ENCODE data around the gene MOSPD3. TPM values are rescaled to one million over a fixed set of nuclear protein-coding genes. Genes with fewer than 3 reads are reported as not detected.
"Not testable (repeated sequence)": the region's sequence is repeated elsewhere in the genome, so short reads cannot be mapped to it uniquely, and the experiment has no call there.

MOSPD3 gene
- total RNA-seq (2014; rRNA removed; shearing (Covaris generic)), result 10.9 and 11.0 TPM in 2 replicates

- H3K9me3 ChIP-seq (replicated peaks), result no peaks in the 10 kb centered on the region
- H3K27me3 ChIP-seq (replicated peaks), result no peaks in the 10 kb centered on the region
- peaks cover 9% of the 10 kb centered on the region for H3K36me3 ChIP-seq
- H3K4me3 ChIP-seq, result peak within 1 kb of the TSS; percentile 49
- H3K4me1 ChIP-seq (replicated peaks), result peaks cover 9% of the 10 kb centered on the region
- peak; percentile 98 to 99 for DNase-seq (ENCODE audit: low read depth in 1 of 2, low spot score in 2 of 2)
- H3K27ac ChIP-seq, result peak within 1 kb of the TSS; percentile 67
Measured at GRCh38 chr7:100611983-100612729, at the start of gene MOSPD3. Gene MOSPD3, plus strand, starts transcription at chr7:100612540. Its CDS starts 252 bp downstream, at chr7:100612792.

GRCh38 chr7:100563100-100563564, 49.2 kb upstream of the MOSPD3 start:
- peaks cover 41% of the 10 kb centered on the region for H3K36me3 ChIP-seq
- H3K4me3 ChIP-seq, result no peak overlapping the region
- H3K4me1 ChIP-seq (replicated peaks), result 0 out of 2 replicates have a peak, but pooled peaks cover 3% of the 10 kb centered on the region
- H3K9me3 ChIP-seq (replicated peaks), result no peaks in the 10 kb centered on the region
- no peak overlapping the region for H3K27ac ChIP-seq
- no peak for DNase-seq (ENCODE audit: low read depth in 1 of 2, low spot score in 2 of 2)
- H3K27me3 ChIP-seq (replicated peaks), result no peaks in the 10 kb centered on the region

- Histone ChIP-seq H3K4me3 (no peak overlapping the region), H3K27me3 (replicated peaks) (peaks cover under 1% of the 10 kb centered on the region; the same call in 1 of the 2 replicates), H3K27ac (no peak overlapping the region), H3K9me3 (replicated peaks) (no peaks in the 10 kb centered on the region), H3K36me3 (peaks cover 41% of the 10 kb centered on the region), H3K4me1 (replicated peaks) (0 out of 2 replicates have a peak, but pooled peaks cover 3% of the 10 kb centered on the region)
- peak; percentile 59 to 84 for DNase-seq (ENCODE audit: low read depth in 1 of 2, low spot score in 2 of 2)
Measured at GRCh38 chr7:100563809-100564400, 48.4 kb upstream of the MOSPD3 start.

GRCh38 chr7:100564405-100564804, 47.9 kb upstream of the MOSPD3 start:
- H3K4me1 ChIP-seq (replicated peaks); H3K9me3 ChIP-seq (replicated peaks); DNase-seq (ENCODE audit: low read depth in 1 of 2, low spot score in 2 of 2): not testable (repeated sequence)

GRCh38 chr7:100565133-100565571, 47.2 kb upstream of the MOSPD3 start:
- Histone ChIP-seq H3K9me3 (replicated peaks) (0 out of 2 replicates have a peak, but pooled peaks cover 3% of the 10 kb centered on the region), H3K4me3 (no peak overlapping the region), H3K27me3 (replicated peaks) (peaks cover 13% of the 10 kb centered on the region), H3K27ac (no peak overlapping the region), H3K4me1 (replicated peaks) (peaks cover 11% of the 10 kb centered on the region), H3K36me3 (peaks cover 38% of the 10 kb centered on the region)
- DNase-seq (ENCODE audit: low read depth in 1 of 2, low spot score in 2 of 2), result no peak

More at GRCh38 chr7:100564405-100564804, 47.9 kb upstream of the MOSPD3 start:
- not testable (repeated sequence) for H3K27me3 ChIP-seq (replicated peaks); H3K27ac ChIP-seq; H3K4me3 ChIP-seq
- H3K36me3 ChIP-seq, result peaks cover 41% of the 10 kb centered on the region

- H3K9me3 ChIP-seq (replicated peaks), result 0 out of 2 replicates have a peak, but pooled peaks cover 3% of the 10 kb centered on the region
- H3K36me3 ChIP-seq, result peaks cover 35% of the 10 kb centered on the region
Measured at GRCh38 chr7:100566018-100566531, 46.3 kb upstream of the MOSPD3 start.

GRCh38 chr7:100567031-100567730, 45.2 kb upstream of the MOSPD3 start:
- Histone ChIP-seq H3K27ac (no peak overlapping the region), H3K9me3 (replicated peaks) (0 out of 2 replicates have a peak, but pooled peaks cover 3% of the 10 kb centered on the region)
- DNase-seq (ENCODE audit: low read depth in 1 of 2, low spot score in 2 of 2), result no peak

More at GRCh38 chr7:100566018-100566531, 46.3 kb upstream of the MOSPD3 start:
- Histone ChIP-seq H3K4me1 (replicated peaks) (peaks cover 16% of the 10 kb centered on the region), H3K4me3 (no peak overlapping the region), H3K27ac (no peak overlapping the region), H3K27me3 (replicated peaks) (peaks cover 17% of the 10 kb centered on the region)
- no peak for DNase-seq (ENCODE audit: low read depth in 1 of 2, low spot score in 2 of 2)

GRCh38 chr7:100567751-100568175, 44.6 kb upstream of the MOSPD3 start:
- Histone ChIP-seq H3K4me1 (replicated peaks) (peaks cover 16% of the 10 kb centered on the region), H3K9me3 (replicated peaks) (0 out of 2 replicates have a peak, but pooled peaks cover 3% of the 10 kb centered on the region), H3K27me3 (replicated peaks) (peaks cover 17% of the 10 kb centered on the region), H3K36me3 (peaks cover 21% of the 10 kb centered on the region), H3K27ac (no peak overlapping the region), H3K4me3 (no peak overlapping the region)
- no peak for DNase-seq (ENCODE audit: low read depth in 1 of 2, low spot score in 2 of 2)

More at GRCh38 chr7:100567031-100567730, 45.2 kb upstream of the MOSPD3 start:
- peaks cover 17% of the 10 kb centered on the region for H3K27me3 ChIP-seq (replicated peaks)
- H3K4me1 ChIP-seq (replicated peaks), result peaks cover 16% of the 10 kb centered on the region
- no peak overlapping the region for H3K4me3 ChIP-seq
- peaks cover 27% of the 10 kb centered on the region for H3K36me3 ChIP-seq

- Histone ChIP-seq H3K27me3 (replicated peaks) (peaks cover 17% of the 10 kb centered on the region), H3K36me3 (peaks cover 16% of the 10 kb centered on the region), H3K4me3 (no peak overlapping the region), H3K4me1 (replicated peaks) (peaks cover 16% of the 10 kb centered on the region), H3K9me3 (replicated peaks) (0 out of 2 replicates have a peak, but pooled peaks cover 3% of the 10 kb centered on the region), H3K27ac (no peak overlapping the region)
- no peak for DNase-seq (ENCODE audit: low read depth in 1 of 2, low spot score in 2 of 2)
Measured at GRCh38 chr7:100568176-100568895, 44.0 kb upstream of the MOSPD3 start.

- Histone ChIP-seq H3K36me3 (peaks cover 13% of the 10 kb centered on the region), H3K4me3 (peak overlapping the region; percentile 17; the same call in 1 of the 2 replicates), H3K4me1 (replicated peaks) (peaks cover 13% of the 10 kb centered on the region), H3K27ac (no peak overlapping the region), H3K27me3 (replicated peaks) (peaks cover 17% of the 10 kb centered on the region), H3K9me3 (replicated peaks) (0 out of 2 replicates have a peak, but pooled peaks cover 3% of the 10 kb centered on the region)
- DNase-seq (ENCODE audit: low read depth in 1 of 2, low spot score in 2 of 2), result peak; percentile 48 to 71
Measured at GRCh38 chr7:100568896-100569844, 43.2 kb upstream of the MOSPD3 start.

- no peak overlapping the region for H3K4me3 ChIP-seq
- peaks cover 23% of the 10 kb centered on the region for H3K36me3 ChIP-seq
- peaks cover 17% of the 10 kb centered on the region for H3K27me3 ChIP-seq (replicated peaks)
- DNase-seq (ENCODE audit: low read depth in 1 of 2, low spot score in 2 of 2), result no peak
- H3K4me1 ChIP-seq (replicated peaks), result peaks cover 13% of the 10 kb centered on the region
- H3K27ac ChIP-seq, result no peak overlapping the region
- H3K9me3 ChIP-seq (replicated peaks), result 0 out of 2 replicates have a peak, but pooled peaks cover 3% of the 10 kb centered on the region
Measured at GRCh38 chr7:100570954-100571828, 41.1 kb upstream of the MOSPD3 start.

All from SJSA1 (cell line).